ENCODE measurements around the gene REV1. TPM values are rescaled to one million over a fixed set of nuclear protein-coding genes. Genes with fewer than 3 reads are reported as not detected.

Gene REV1
- total RNA-seq, 2 donors from 2014 or later: 29.7 to 37.4 TPM

DNA sequence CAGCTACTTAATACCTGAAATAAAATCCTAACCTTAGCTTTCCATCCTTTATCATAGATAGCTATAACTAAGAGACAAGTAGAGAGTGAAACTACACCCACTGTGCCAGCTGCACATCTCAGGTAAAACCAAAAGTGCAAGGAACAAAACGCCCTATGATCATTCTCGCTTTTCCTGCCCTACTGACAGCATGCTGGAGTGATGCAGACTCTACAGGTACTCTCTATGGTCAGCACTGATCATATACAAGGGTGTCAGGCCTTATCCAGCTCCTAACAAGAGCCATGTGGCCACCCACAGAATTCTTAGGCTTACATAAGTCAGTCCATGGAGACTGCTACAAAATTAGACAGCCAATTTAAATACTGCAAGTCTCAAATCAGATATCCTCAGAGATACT lies 45.6 kb downstream of the REV1 start:
- DNase-seq: no peak
- intact Hi-C loops (cut with DNase I): no loop called here
- no peaks in the 10 kb centered on the region for H3K4me1 ChIP-seq
- H3K27ac ChIP-seq: no peak overlapping the region
- H3K9me3 ChIP-seq: no peaks in the 10 kb centered on the region
- TF ChIP-seq, protein P1, sequence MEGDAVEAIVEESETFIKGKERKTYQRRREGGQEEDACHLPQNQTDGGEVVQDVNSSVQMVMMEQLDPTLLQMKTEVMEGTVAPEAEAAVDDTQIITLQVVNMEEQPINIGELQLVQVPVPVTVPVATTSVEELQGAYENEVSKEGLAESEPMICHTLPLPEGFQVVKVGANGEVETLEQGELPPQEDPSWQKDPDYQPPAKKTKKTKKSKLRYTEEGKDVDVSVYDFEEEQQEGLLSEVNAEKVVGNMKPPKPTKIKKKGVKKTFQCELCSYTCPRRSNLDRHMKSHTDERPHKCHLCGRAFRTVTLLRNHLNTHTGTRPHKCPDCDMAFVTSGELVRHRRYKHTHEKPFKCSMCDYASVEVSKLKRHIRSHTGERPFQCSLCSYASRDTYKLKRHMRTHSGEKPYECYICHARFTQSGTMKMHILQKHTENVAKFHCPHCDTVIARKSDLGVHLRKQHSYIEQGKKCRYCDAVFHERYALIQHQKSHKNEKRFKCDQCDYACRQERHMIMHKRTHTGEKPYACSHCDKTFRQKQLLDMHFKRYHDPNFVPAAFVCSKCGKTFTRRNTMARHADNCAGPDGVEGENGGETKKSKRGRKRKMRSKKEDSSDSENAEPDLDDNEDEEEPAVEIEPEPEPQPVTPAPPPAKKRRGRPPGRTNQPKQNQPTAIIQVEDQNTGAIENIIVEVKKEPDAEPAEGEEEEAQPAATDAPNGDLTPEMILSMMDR (IDR thresholded peaks at IDR 0.05): no peak
- H3K9ac ChIP-seq (ENCODE audit: low read depth in 2 of 2, low read length in 2 of 2): no peak overlapping the region
- H3K36me3 ChIP-seq: peaks cover 5% of the 10 kb centered on the region
- no peak overlapping the region for H3K4me3 ChIP-seq
- no peaks in the 10 kb centered on the region for H3K27me3 ChIP-seq

DNA sequence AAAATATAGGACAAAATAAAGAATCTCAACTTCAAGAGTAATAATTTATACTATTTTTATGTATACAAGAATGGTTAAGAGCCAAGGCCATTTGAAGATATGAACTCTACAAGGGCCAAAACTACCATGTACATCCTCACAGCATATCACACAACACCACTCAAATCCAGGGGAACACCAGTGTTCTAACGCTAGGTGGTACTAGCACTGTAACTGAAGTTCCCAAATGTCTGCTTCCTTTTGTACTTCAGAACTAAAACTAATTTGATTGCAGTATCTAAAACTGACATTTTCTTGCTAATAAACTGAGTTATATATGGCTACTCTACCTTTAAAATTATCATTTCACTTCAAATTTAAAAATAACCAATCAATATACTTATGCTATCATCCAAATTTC lies 47.0 kb downstream of the REV1 start:
- Histone ChIP-seq H3K4me3 (no peak overlapping the region), H3K36me3 (peaks cover 6% of the 10 kb centered on the region), H3K9me3 (no peaks in the 10 kb centered on the region), H3K9ac (ENCODE audit: low read depth in 2 of 2, low read length in 2 of 2) (no peak overlapping the region), H3K4me1 (no peaks in the 10 kb centered on the region), H3K27me3 (no peaks in the 10 kb centered on the region), H3K27ac (no peak overlapping the region)
- TF ChIP-seq, protein P1 (IDR thresholded peaks at IDR 0.05): no peak
- DNase-seq: no peak
- intact Hi-C loops (cut with DNase I): no loop called here

DNA sequence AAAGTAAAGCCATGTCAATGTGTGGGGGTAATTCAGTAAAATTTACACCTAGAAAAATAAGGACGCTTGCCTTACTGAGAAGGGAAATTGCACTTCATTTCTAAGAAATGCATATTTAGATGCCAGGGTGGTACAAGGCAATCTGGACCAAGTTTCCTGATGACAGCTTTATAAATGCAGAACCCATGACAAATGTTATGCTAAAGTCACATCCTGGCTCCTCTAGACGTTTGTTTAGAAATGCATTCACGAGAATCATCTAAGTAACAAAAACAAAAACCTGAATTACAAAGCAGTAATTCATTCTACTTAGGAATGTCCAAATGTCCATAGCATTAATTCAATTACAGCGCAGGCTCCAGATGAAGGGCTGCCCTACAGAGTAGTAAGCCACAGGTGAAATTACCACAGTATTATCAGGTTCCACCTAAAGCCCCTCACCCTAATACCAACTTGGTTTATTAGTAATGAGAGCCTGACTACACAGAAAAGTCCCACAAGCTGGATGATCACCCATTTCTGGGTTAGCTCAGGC lies 49.8 kb downstream of the REV1 start:
- peaks cover 3% of the 10 kb centered on the region for H3K36me3 ChIP-seq

DNA sequence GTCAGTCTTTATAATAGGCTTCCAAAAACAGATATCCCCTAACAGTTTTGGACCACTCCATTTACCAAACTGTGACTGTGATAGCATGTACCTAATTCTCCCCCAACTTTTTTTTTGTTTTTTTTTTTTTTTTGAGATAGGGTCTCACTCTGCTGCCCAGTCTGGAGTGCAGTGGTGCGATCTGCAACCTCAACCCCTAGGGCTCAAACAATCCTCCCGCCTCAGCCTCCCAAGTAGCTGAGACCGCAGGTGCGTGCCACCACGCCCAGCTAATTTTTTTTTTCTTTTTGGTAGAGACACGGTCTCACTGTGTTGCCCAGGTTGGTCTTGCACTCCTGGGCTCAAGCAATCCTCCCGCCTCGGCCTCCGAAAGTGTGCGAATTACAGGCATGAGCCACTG lies 52.9 kb downstream of the REV1 start:
- no peaks in the 10 kb centered on the region for H3K9me3 ChIP-seq
- H3K4me3 ChIP-seq: no peak overlapping the region
- no peaks in the 10 kb centered on the region for H3K4me1 ChIP-seq
- intact Hi-C loops (cut with DNase I): no loop called here
- no peaks in the 10 kb centered on the region for H3K27me3 ChIP-seq
- H3K9ac ChIP-seq (ENCODE audit: low read depth in 2 of 2, low read length in 2 of 2): no peak overlapping the region
- H3K27ac ChIP-seq: no peak overlapping the region
- H3K36me3 ChIP-seq: peaks cover 3% of the 10 kb centered on the region
- TF ChIP-seq, protein P1 (IDR thresholded peaks at IDR 0.05): no peak
- no peak for DNase-seq

More for the DNA sequence above, 49.8 kb downstream of the REV1 start:
- H3K27me3 ChIP-seq: no peaks in the 10 kb centered on the region
- H3K9me3 ChIP-seq: no peaks in the 10 kb centered on the region
- no peaks in the 10 kb centered on the region for H3K4me1 ChIP-seq
- no peak overlapping the region for H3K27ac ChIP-seq
- TF ChIP-seq, protein P1 (IDR thresholded peaks at IDR 0.05): no peak
- intact Hi-C loops (cut with DNase I): no loop called here
- no peak overlapping the region for H3K4me3 ChIP-seq
- DNase-seq: no peak
- H3K9ac ChIP-seq (ENCODE audit: low read depth in 2 of 2, low read length in 2 of 2): no peak overlapping the region

DNA sequence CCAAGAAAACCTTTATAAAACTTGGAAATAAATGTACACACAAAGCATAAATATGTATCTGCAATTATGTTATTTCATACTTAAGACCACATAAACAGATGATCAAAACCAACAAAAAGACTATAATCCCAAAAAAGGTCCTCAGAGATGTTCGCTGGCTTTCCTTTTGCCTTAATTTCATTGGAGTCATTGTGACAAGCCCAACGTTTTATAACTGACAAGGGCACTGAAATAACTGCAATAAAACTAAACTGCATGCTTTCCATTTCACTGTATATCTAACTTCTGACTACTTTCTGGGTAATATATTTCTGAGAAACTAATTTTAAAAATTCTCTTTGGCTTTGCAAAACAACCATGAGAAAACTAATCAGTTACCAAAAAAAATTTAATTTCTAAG lies 56.5 kb downstream of the REV1 start:
- Histone ChIP-seq H3K4me1 (no peaks in the 10 kb centered on the region), H3K9me3 (no peaks in the 10 kb centered on the region), H3K27ac (no peak overlapping the region), H3K27me3 (no peaks in the 10 kb centered on the region), H3K4me3 (no peak overlapping the region), H3K36me3 (no peaks in the 10 kb centered on the region), H3K9ac (ENCODE audit: low read depth in 2 of 2, low read length in 2 of 2) (no peak overlapping the region)
- intact Hi-C loops (cut with DNase I): no loop called here
- TF ChIP-seq, protein P1 (IDR thresholded peaks at IDR 0.05): no peak
- DNase-seq: no peak
